Measurements from ENCODE around the gene ADAM12.
"Not testable (repeated sequence)": the region's sequence is repeated elsewhere in the genome, so short reads cannot be mapped to it uniquely, and the experiment has no call there.

The ADAM12 gene

DNA sequence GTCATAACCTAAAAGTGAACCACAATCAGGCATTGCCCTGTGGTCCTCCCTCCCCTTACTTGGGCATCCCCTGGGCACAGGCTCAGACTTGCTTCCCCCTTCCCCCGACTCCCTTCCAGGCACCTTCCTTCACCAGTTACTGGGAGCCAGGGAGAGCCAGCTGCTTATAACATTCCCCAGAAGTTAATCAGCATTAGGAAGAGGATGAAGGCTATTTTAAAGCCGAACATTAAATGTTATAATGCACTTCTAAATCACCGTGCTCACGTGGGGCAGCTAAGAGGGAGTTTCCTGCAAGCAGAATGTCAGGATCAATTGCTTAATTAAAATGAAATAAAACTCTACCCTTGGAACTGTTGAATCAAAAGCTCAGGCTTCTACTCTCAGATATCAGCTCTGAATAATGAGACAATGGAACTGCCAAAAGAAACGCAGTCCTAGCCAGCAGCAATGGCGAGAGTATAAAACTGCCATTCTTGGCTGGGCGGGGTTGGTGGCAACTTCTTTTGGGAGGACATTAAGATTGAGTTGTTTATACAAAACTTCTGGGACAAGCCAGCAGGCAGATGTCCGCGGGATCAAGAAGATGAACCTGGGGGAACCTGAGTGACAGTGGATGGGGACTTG is 322.4 kb downstream of the ADAM12 start:
- no peak for DNase-seq

DNA sequence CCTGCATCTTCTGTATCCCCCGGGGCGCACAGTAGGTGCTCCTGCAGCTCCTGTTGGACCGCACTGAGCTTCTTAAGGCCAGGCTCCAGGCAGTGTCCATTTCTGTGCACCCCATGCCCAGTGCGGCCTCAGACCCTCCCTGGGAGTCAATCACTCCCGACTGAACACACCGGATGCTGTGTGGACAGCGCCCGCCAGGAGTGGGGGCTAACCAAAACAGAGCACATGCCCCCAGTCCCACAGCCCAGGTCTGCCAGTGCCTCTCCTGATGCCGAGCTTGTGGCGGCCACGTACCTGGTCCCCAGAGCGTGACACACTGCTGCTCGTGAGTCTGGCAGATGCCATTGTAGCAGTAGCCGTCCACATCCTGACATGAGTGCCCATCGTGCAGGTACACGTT is 323.8 kb downstream of the ADAM12 start:
- DNase-seq = no peak

DNA sequence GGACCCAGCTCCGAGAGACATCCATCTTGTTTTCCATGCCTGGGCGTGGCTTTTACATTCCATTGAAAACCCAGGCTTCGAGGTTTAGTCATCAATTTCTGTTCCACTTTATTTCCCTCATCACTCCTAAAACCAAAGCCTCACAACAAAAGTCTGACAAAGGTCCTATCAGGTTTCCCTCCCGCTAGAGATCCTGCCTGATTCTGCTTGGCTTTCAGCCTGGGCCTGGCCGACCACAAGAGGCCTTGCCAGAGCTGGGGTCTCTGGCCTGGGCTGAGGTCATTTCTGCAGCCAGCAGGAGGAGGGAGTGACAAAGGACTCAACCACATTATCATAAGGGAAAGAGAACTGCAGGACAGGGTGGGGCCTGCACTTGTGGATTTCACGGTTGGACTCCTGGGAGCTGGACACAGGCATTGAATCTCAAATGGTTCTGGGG is 324.9 kb downstream of the ADAM12 start:
- no peak for DNase-seq

DNA sequence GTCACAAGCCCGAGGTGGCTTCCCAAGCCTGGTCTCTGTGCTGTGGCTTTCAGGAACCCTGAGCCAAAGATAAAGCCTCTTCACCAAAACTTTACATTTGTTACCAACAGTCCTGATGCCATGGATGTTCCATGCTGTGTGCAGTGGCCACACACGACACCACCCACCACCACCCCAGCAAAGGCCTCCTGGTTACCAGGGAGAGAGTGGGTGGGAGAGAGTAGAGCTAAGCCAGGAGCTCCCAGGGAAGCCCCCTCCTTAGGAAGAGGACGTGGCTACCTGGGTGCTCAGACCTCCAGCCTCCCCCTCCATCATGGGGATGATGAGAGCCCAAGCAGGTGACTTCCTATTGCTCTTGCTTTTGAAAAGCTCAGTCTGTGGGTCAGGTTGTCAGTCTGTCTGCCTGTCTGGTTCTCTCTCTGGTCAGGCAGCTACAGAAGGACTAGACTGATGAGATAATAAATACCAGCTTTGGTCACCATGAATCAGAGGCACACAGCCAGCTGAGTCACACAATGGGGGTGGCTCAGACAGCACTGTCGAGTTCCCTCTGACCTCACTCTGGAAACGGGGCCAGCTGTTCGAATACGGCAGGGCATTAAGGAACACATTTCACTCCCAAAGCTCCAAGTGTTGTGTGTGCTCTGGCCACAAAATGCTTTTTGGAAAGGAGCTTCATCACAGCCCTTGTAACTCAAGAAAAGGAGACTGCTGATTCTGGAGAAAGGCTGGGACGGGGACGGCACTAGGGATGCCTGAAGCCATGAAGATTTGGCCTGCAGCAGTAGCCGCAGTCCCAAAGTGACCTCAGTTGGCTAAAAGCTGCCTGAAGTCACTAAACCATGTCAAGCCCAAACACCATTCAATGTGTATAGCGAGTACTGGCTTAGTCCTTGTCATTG is 325.9 kb downstream of the ADAM12 start:
- DNase-seq = no peak

DNA sequence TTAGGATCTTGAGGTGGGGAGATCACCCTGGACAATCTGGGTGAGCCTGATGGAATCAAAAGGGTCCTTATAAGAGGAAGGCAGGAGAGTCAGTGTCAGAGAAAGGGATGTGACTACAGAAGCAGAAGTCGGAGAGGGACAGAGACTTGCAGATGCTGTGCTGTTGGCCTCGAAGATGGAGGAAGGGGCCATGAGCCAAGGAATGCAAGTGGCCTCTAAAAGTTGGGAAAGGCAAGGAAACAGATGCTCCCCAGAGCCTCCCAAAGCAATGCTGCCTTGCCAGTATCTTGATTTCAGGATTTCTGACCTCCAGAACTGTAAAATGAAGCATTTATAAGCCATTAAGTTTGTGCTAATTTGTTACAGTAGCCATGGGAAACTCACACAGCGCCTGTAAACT is 326.8 kb downstream of the ADAM12 start:
- no peak for DNase-seq

DNA sequence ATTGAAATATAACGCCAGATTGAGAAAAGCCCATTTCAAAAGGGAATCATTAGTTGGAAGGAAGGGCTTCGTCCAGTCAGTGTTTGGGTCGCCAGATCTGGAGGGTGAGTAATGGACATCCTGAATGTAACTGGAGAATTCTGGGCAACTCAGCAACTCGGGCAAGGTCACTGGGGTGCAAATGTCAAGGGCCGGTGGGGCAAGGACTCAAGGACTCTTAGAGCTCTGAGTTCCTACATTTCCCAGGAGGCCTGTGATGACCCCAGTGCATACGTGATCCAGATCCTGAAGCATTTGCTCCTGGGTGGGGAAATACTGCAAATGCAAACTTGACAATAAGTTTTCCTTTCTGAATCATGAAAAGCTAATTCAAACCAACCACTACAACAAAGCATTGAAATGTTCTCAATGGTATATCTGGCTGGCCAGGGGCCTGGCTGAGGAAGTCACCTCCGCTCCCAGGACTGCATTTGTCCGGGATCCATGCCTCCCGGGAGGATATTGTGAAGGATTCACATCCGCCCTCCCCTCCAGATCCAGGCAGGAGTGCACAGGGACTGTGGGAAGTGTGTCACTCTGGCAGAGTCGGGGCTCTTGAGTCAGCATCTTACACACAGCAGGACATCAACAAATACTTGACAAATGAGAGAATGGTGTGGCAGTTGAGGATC is 327.9 kb downstream of the ADAM12 start:
- no peak for DNase-seq

DNA sequence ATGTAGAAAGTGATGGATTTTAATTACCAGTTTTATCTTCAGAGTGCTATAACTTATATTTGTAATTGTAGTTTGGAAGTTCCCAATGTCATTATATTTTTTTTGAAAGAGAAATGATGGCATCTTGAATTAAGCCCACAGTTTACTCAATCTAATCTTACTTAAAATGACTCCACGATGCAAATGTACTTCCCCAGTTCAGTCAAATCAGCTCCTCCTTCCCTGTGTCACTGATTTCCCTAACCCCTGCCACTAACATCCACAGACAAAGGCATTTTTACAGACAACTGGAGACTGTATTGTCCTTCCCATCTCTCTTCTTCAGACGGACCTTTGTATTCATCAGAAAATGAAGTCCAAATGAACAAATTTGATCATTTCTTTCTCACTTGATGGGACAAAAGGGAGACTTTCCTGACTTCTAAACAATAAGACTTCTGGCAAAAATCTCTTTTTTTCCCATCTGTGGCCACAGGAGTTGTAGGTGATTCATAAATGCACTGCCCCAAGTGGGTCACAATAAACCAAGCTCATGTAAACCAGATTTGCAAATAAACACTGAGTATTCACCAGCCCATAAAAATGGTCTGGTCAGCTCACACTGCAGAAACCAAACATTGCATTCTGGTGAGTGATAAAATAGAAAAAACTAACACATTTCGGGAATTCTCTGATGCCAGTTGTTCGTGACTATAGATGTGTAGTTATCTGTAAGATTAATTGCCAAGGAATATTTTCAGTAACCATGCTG is 329.0 kb downstream of the ADAM12 start:
- no peak for DNase-seq

DNA sequence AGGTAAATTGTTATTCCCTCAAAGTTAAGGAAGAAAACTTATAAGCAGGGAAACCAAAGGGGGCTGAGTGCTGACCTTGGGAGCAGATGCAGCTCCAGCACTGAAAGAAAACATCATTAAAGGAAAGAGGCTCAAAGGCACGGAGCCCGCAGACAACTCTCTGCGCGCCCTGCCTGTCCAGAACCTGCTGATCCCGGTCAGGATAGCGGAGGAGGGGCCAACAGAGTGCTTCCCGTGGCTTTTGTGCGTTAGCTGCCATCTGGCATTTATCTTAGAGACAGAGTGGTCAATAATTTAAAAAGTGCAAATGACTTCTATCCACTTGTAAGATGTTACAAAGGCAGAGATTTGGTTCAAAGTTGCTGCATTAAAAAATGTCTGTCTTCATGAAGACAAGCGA is 329.8 kb downstream of the ADAM12 start:
- DNase-seq = no peak

DNA sequence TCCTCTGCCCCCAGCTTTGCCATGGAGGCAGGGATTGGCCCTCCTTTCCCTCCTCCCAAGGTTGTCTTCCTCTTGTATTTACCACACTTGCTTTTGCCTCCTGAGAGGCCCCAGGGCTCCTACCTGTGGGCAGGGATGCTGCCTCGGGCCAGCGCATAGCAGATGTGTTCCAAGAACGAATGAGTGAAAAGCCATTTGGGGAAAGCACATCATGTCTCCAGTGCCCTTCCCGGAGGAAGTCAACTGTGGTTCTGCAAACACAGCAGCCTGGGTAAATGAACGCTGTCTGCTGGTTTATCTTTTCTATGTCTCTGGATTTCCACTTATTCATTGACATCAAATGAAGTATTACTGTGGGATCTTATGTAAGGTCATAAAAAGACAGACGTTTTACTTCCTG is 330.2 kb downstream of the ADAM12 start:
- DNase-seq = no peak

DNA sequence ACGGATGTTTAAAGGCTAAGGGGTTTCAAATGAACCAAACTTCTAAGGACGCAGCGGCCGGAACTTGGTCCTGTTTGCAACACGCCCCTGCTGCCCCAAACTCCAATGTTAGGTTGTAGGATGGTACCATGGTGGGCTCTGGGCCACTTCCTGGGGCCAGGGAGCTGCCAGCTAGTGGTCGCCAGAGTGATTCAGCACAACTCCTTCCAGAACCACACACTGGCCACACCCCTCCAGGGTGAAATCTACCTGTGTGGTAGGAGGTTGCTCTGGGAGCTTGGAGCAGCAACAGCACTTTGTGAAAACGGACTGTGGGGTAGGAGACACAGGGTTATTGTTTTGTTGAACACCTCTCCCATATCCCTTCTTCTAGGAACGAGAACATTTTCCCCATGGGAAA is 330.8 kb downstream of the ADAM12 start:
- DNase-seq = no peak

DNA sequence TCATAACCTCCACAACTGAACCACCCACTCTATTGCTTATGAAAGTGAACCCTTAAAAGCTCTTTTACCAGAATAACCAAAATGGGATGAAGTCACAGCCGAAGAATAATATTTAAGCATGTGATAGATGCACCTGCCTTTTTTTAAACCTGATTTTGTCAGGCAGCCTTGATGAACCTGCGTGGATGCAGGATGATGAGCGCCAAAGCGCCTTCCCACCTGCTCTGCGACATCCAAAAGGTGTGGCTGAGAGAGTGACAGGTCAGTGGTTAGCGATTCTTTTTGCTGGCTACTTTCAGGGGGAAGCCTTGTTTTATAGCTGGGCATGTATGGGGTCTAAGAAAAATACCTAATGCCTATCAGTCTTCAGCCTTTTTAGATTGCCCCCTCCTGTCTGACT is 334.1 kb downstream of the ADAM12 start:
- DNase-seq = no peak

DNA sequence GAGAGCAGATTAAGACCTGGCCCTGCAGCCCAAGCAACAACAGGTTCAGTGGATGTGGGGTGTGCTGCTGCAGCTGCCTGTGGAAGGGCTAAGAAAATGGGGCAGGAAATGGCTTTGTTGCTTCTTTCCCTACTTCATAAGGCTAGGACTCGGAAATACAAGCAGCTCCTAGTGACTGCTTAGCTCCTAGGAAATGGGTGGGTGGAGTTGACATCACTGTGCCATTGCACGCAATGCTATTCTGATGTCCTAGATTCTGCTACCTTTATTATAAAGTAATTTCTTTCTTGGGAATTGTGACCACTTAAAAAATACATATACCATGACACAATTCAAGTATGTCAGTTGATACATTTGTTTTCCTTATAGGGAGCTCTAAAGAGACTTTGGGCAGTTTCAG is 336.1 kb downstream of the ADAM12 start:
- DNase-seq = no peak

DNA sequence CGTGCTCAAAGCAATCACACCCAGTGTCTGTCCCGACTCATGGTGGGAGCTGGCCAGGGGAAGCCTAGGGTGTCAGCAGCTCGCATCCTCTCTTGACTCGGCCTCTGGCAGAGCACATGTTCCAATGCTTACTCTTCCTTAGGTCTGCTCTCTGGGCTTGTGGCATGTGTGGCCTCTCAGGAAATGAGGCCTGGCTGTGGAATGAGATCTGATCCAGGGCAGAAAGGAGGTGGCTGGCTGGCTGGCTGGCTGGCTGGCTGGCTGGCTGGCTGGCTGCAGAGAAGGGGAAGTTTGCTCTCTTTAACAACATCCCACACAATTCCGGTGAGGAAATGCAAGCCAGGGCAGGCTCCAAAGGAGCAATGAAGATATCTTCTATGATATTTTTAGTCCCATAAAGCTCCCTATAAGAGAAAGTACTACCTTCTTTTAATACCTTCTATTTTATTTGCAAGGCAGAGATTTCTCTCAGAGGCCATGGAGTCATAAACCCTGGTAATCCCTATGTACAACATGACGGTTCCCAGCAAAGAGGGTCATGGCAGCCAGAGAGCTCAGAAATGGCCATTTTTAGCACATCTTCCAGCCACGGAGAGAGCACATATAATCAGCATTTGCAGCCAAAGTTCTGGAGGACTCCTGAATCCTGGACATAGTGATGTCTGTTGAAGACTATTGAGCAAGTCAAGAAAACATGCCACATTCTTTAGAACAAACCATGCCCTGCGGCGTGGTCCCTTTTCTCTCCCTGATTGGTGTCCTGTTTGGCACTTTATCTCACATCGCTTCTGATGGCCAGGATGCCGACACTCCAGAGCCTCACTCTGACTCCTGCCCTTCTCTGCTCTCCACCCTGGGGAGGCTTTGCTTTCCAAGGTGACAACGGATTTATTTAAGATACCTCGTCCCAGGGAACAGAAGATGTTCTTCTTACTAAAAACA is 338.2 kb downstream of the ADAM12 start:
- DNase-seq = no peak

DNA sequence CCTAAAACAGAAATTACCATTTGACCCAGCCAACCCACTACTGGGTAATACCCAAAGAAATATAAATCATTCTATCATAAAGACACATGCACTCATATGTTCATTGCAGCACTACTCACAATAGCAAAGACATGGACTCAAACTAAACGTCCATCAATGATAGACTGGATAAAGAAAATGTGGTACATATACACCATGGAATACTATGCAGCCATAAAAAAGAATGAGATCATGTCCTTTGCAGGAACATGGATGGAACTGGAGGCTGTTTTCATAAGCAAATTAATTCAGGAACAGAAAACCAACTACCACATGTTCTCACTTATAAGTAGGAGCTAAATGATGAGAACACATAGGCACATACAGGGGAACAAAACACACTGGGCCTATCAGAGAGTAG is 340.5 kb downstream of the ADAM12 start:
- not testable (repeated sequence) for DNase-seq

DNA sequence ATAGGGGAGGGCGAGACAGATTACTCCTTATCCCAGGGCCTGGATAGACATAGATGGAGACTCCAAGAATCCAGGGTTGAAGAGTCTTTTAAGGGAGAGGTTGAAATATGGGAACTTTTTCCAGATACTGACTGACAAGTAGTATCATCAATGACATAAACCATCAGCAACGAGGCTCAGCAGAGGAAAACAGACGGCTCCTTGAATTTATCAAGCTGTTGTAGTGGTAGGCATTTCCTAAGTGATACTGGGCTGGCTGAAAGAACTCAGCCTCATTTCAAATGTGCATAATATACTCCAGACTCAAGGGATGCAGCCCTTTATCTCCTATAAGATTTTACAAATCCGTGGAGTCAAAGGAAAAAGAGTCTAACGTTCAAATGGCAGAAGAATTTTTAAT is 341.4 kb downstream of the ADAM12 start:
- no peak for DNase-seq

DNA sequence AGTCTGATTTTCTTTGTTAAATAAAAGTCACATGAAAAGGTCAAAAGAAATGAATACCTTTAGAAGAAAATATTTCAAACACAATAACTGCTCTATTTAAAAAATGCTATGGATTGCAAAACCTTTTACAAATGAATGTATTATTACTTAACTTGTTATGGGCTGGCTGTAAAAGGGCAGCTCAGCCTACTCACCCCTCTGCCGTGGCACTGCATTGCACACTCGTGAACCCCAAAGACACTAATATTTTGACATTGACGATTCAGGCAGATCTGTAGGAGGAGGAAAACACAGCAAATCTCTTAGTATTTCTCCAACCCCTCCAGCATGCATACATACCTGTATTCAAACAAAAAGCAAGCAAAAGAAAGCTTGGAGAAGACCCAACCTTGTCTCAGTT is 342.4 kb downstream of the ADAM12 start:
- no peak for DNase-seq

DNA sequence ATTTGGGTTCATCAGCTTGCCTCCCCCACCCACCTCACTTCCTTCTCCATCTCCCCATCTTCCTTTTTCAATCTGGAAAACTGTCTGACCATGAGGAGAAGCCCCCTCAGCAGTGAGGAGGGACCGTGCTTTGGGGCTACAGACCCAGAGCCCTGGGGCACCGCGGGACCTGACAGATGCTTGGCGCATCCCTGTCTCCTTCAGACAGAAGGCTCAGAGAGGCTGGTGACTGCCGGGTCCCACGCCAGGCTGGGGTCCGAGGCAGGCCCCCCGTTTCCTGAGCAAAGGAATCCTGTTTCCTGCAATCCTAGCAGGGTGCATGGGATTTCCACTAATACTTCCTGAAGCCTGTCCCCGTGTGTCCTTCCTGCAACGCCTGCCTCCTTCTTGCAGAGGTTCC is 344.9 kb downstream of the ADAM12 start:
- no peak for DNase-seq

DNA sequence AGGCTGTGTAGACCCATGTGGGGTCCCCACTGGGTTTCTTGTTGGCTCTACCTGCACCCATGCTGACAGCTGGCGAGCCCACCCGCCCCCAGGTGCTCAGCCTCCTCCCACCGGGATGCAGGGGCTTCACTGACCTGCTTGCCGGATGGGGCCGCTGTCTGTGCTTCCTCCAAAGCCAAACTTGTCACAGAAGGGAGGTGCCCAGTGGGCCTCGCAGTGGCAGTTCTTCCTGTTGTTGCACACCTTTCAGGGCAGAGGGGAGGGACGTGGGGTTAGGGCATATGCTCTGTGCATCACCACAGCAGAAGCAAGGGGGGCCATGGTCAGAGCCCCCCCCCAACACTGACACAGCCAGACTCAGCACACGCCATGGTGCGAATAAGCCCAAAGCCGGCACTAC is 345.4 kb downstream of the ADAM12 start:
- DNase-seq = no peak

DNA sequence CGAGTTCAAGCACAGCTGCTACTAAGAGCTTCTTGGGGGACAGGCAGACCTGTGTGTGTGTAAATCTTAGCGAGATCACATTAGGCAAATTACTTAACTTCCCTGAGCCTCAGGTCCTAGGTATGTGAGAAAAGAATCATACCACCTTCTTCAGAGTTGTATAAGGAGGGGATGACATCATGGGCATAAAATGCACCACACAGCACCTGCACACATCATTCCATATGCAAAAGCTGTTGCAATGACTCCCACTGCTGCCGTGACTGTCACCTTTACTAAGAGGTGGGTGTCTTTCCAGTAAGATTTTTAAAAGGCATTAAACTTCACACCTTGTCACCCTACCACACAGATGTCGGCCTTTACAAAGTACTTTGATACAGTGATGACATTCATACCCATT is 345.9 kb downstream of the ADAM12 start:
- DNase-seq = no peak

DNA sequence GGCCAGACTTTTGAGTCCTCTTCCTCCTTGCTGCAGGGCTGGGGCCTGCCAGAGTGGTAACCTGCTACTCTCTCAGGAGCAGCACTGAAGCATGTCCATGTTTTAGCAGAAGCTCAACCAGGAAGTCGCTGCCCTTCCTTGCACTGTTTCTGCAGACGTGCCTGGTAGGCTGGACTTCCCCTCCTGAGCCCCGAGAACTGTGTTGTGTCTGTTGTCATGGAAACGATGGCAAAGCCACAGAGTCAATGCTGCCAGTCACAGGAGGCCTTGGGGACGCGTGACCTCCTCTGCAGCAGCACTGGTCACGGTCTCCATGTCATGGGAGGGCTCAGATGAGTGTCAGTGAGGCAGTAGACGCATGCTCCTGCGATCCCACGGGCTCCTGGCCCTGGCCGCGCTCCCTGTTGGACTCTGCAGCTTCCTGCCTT is 346.5 kb downstream of the ADAM12 start:
- DNase-seq = peak; percentile 46

DNA sequence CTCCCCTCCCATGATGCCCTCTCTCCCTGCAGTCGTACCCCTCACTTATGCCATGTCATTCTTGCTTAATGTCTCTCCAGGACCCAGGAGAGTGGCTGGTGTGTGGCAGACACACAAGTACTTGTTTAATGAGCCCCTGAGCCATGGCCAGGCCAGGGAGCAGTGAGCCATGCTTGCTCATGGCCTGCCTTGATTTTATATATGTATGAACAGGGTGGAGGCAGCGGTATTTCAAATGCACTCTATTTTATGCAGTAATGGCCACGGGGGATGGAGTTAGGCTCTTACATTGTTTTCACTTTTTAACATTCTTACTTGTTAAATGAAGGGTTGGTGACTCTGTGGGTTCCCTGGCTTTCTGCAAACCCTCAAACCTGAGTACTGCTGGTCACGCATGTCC is 347.2 kb downstream of the ADAM12 start:
- DNase-seq = no peak

DNA sequence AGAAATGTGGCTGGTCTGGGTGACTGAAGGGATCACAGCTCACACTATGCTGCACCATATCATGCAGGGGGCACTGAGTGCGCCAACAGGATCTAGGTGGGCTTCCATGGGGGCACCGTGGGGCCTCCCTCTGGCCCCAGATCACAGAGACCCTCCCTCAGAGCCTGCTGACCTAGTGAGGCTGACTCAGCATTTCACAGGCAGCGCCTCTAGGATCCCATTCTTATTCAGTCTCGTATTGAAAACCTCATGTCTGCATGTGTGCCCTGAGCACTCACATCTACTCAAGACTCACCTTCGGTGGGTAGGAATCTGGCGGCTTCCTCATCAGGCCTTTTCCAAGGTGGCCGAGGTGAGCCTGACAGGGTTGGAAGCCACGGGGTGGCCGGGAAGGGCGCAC is 350.3 kb downstream of the ADAM12 start:
- no peak for DNase-seq
